MM.1S (cell line): ENCODE data around the gene ARL15.

Experiments used
- DNase-seq: peaks from one replicate; pipeline ENCODE4 v3.0.0-alpha.2; 2015
- H2AFZ ChIP-seq: fragments of 300-600 bp; sonication (generic); 2 replicates; pipeline ENCODE4 v1.6.0; 2016; ENCODE audit warnings: antibody characterized with exemption, low read length
- H3F3A ChIP-seq: fragments of 300-600 bp; sonication (generic); 2 replicates; pipeline ENCODE4 v1.6.1; 2016; ENCODE audit warnings: mild to moderate bottlenecking, antibody characterized with exemption, low read length, moderate library complexity, mixed read lengths; ENCODE audit not compliant: insufficient read depth
- H3K27ac ChIP-seq: fragments of 300-600 bp; sonication (generic); 2 replicates; pipeline ENCODE4 v1.5.1; 2016; ENCODE audit warnings: mild to moderate bottlenecking, low read length
- H3K27me3 ChIP-seq: fragments of 300-600 bp; sonication (generic); replicated peaks from 2 replicates; pipeline ENCODE4 v1.6.0; 2016; ENCODE audit warnings: low read length; ENCODE audit not compliant: insufficient read depth
- H3K36me3 ChIP-seq: fragments of 300-600 bp; sonication (generic); replicated peaks from 2 replicates; pipeline ENCODE4 v1.6.1; 2016; ENCODE audit warnings: mild to moderate bottlenecking, low read length, mixed read lengths; ENCODE audit not compliant: insufficient read depth
- H3K4me1 ChIP-seq: fragments of 300-600 bp; sonication (generic); 2 replicates; pipeline ENCODE4 v1.6.1; 2016; ENCODE audit warnings: low read length, mixed read lengths
- H3K4me2 ChIP-seq: fragments of 300-600 bp; sonication (generic); 2 replicates; pipeline ENCODE4 v1.6.0; 2016; ENCODE audit warnings: low read depth, low read length
- H3K4me3 ChIP-seq: fragments of 300-600 bp; sonication (generic); 2 replicates; pipeline ENCODE4 v1.5.1; 2016; ENCODE audit warnings: low read length, mixed read lengths
- H3K79me2 ChIP-seq: fragments of 300-600 bp; sonication (generic); 2 replicates; pipeline ENCODE4 v1.6.1; 2016; ENCODE audit warnings: mixed run types, low read length, mixed read lengths
- H3K9ac ChIP-seq: fragments of 300-600 bp; sonication (generic); 2 replicates; pipeline ENCODE4 v1.6.1; 2016; ENCODE audit warnings: low read length, mixed read lengths
- H3K9me2 ChIP-seq: fragments of 300-600 bp; sonication (generic); replicated peaks from 2 replicates; pipeline ENCODE4 v1.6.1; 2016; ENCODE audit warnings: mild to moderate bottlenecking, low read length, mixed read lengths; ENCODE audit not compliant: insufficient read depth
- H3K9me3 ChIP-seq: fragments of 300-600 bp; sonication (generic); replicated peaks from 2 replicates; pipeline ENCODE4 v1.6.1; 2016; ENCODE audit warnings: mild to moderate bottlenecking, low read length, mixed read lengths; ENCODE audit not compliant: insufficient read depth
- H4K20me1 ChIP-seq: fragments of 300-600 bp; sonication (generic); 2 replicates; pipeline ENCODE4 v1.6.1; 2016; ENCODE audit warnings: mild to moderate bottlenecking, low read length, moderate library complexity, mixed read lengths; ENCODE audit not compliant: insufficient read depth
- CTCF ChIP-seq: fragments of 300-600 bp; sonication (generic); IDR thresholded peaks from 2 replicates; pipeline ENCODE4 v1.5.1; 2016; ENCODE audit warnings: antibody characterized with exemption, low read length, mixed read lengths
- EZH2 ChIP-seq: fragments of 300-600 bp; sonication (generic); optimal IDR thresholded peaks from 2 replicates; pipeline ENCODE3; 2017; ENCODE audit warnings: low read depth, mild to moderate bottlenecking, antibody characterized with exemption, low read length, mixed read lengths
- EZH2phosphoT487 ChIP-seq: fragments of 300-600 bp; sonication (generic); IDR thresholded peaks from 2 replicates; pipeline ENCODE4 v1.6.1; 2018; ENCODE audit warnings: antibody characterized with exemption, low read length

ARL15 gene

GRCh38 chr5:54317511-54318260 lies 7.3 kb upstream of the ARL15 start:
- Histone ChIP-seq H3K4me3 (no peak overlapping the region), H3K79me2 (no peaks in the 10 kb centered on the region), H3F3A (no peaks in the 10 kb centered on the region), H3K27ac (no peak overlapping the region), H2AFZ (no peak overlapping the region), H4K20me1 (no peaks in the 10 kb centered on the region), H3K9me3 (no peaks in the 10 kb centered on the region), H3K9ac (no peak overlapping the region), H3K9me2 (no peaks in the 10 kb centered on the region), H3K27me3 (no peaks in the 10 kb centered on the region), H3K4me2 (no peak overlapping the region), H3K4me1 (no peaks in the 10 kb centered on the region), H3K36me3 (no peaks in the 10 kb centered on the region)
- no peak for TF ChIP-seq EZH2
- DNase-seq = no peak

DNA sequence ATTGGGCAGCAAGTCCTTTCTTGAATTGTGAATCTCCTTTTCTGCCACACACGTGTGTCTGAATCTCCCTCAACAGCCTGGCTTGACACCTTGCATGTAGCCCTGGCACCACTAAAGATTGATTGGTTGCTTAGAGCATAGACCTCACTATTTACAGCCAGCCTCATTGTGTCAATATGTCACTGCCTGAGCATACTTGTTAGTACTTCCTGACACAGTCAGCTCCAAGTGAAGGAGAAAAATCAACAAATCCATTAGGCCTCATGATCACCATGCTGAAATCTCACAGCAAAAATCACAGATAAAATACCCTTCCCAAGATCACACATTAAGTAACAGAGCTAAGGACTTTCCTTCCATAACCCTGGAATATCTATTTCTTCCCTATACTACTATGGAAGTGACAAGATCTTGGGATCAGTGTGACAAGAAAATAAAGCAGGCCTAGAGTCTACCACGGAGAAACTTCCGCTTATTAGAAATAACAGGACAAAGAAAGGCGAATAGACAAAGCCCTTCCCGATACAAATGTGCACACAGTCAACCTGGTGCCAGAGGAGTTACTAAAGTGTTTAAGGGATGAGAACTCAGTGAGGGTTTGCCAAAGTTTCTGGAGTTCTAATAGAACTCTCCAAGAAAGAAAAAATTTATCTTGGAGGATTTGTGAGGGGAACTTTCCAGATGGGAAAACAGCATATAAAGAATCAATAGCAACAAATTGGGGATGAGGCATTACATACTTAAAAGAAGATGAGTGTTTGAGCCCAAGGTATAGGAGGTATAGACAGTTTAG lies 5.6 kb upstream of the ARL15 start:
- Histone ChIP-seq H3F3A (no peaks in the 10 kb centered on the region), H3K27me3 (no peaks in the 10 kb centered on the region), H3K79me2 (no peaks in the 10 kb centered on the region), H3K27ac (no peak overlapping the region), H3K36me3 (no peaks in the 10 kb centered on the region), H3K9me3 (no peaks in the 10 kb centered on the region), H3K9ac (no peak overlapping the region), H3K4me2 (no peak overlapping the region), H3K9me2 (no peaks in the 10 kb centered on the region), H3K4me1 (no peaks in the 10 kb centered on the region), H3K4me3 (no peak overlapping the region), H4K20me1 (no peaks in the 10 kb centered on the region), H2AFZ (no peak overlapping the region)
- DNase-seq = no peak
- no peak for TF ChIP-seq CTCF

GRCh38 chr5:54313311-54314270 lies 3.2 kb upstream of the ARL15 start:
- Histone ChIP-seq H3K36me3 (no peaks in the 10 kb centered on the region), H3K27ac (no peak overlapping the region), H2AFZ (no peak overlapping the region), H3K4me1 (peaks cover 6% of the 10 kb centered on the region; the same call in 1 of the 2 replicates), H3K9ac (no peak overlapping the region), H3K79me2 (0 out of 2 replicates have a peak, but pooled peaks cover 8% of the 10 kb centered on the region), H3K9me3 (no peaks in the 10 kb centered on the region), H3K4me3 (no peak overlapping the region), H3K9me2 (no peaks in the 10 kb centered on the region), H3K27me3 (no peaks in the 10 kb centered on the region), H4K20me1 (no peaks in the 10 kb centered on the region), H3F3A (no peaks in the 10 kb centered on the region), H3K4me2 (no peak overlapping the region)
- no peak for DNase-seq
- TF ChIP-seq EZH2phosphoT487 = no peak
- no peak for TF ChIP-seq CTCF
- no peak for TF ChIP-seq EZH2
